ENCODE results near the gene SHQ1. TPM values are rescaled to one million over a fixed set of nuclear protein-coding genes. Genes with fewer than 3 reads are reported as not detected.
A peak's percentile ranks its signal among the peaks of the same experiment; 100 is the strongest.

SHQ1 gene
- total and polyA plus RNA-seq, 7 donors = 6.2 to 20.6 (median 15.9) TPM

- intact Hi-C loops (cut with DNase I) = no loop called here
- no peak for TF ChIP-seq CTCF (IDR thresholded peaks at IDR 0.05)
- no peak for ATAC-seq
- no peak overlapping the region for H3K27ac ChIP-seq
- no peaks in the 10 kb centered on the region for H3K36me3 ChIP-seq (ENCODE audit: insufficient read depth in 1 of 2, low read depth in 1 of 2)
- H3K9me3 ChIP-seq = no peaks in the 10 kb centered on the region
- no peaks in the 10 kb centered on the region for H3K27me3 ChIP-seq (ENCODE audit: insufficient read depth in 3 of 3, low read length in 2 of 3)
- no peak for DNase-seq
- no peaks in the 10 kb centered on the region for H3K4me1 ChIP-seq
- H3K4me3 ChIP-seq = no peak overlapping the region
These were observed 47.4 kb downstream of the SHQ1 start for GRCh38 chr3:72800869-72801268.

- no peak overlapping the region for H3K27ac ChIP-seq
- WGBS, 3 donors = 84 to 92% (median 84%) methylated on average over 3 of the region's 3 CpGs
- intact Hi-C loops (cut with DNase I) = no loop called here
- no peak overlapping the region for H3K4me3 ChIP-seq
- ATAC-seq = no peak
- TF ChIP-seq CTCF (IDR thresholded peaks at IDR 0.05) = no peak
- no peaks in the 10 kb centered on the region for H3K36me3 ChIP-seq (ENCODE audit: insufficient read depth in 1 of 2, low read depth in 1 of 2)
- DNase-seq = no peak
- no peaks in the 10 kb centered on the region for H3K9me3 ChIP-seq
- no peaks in the 10 kb centered on the region for H3K4me1 ChIP-seq
- H3K27me3 ChIP-seq (ENCODE audit: insufficient read depth in 3 of 3, low read length in 2 of 3) = no peaks in the 10 kb centered on the region
These were observed 49.6 kb downstream of the SHQ1 start for GRCh38 chr3:72798552-72799195.

- no peaks in the 10 kb centered on the region for H3K4me1 ChIP-seq
- no peaks in the 10 kb centered on the region for H3K9me3 ChIP-seq
- no peaks in the 10 kb centered on the region for H3K27me3 ChIP-seq (ENCODE audit: insufficient read depth in 3 of 3, low read length in 2 of 3)
- no peak overlapping the region for H3K27ac ChIP-seq
- ATAC-seq = peak in 1 of 4 donors; percentile 32
- TF ChIP-seq CTCF (IDR thresholded peaks at IDR 0.05) = no peak
- peaks cover 0 to 2% of the 10 kb centered on the region in 2 donors for H3K36me3 ChIP-seq (ENCODE audit: insufficient read depth in 1 of 2, low read depth in 1 of 2)
- 47 to 51% (median 48%) methylated on average over 12 of the region's 12 CpGs for WGBS, 3 donors
- DNase-seq = peak in 1 of 2 donors; percentile 48
- intact Hi-C loops (cut with DNase I) = no loop called here
- no peak overlapping the region for H3K4me3 ChIP-seq
These were observed 50.3 kb downstream of the SHQ1 start for GRCh38 chr3:72797773-72798543.

- Histone ChIP-seq H3K27me3 (ENCODE audit: insufficient read depth in 3 of 3, low read length in 2 of 3) (no peaks in the 10 kb centered on the region), H3K27ac (no peak overlapping the region), H3K4me1 (no peaks in the 10 kb centered on the region), H3K36me3 (ENCODE audit: insufficient read depth in 1 of 2, low read depth in 1 of 2) (peaks cover 0 to 15% of the 10 kb centered on the region in 2 donors), H3K9me3 (no peaks in the 10 kb centered on the region), H3K4me3 (no peak overlapping the region)
- no peak for DNase-seq
- no peak for ATAC-seq
- WGBS, 3 donors = 96 to 98% (median 97%) methylated on average over 3 of the region's 3 CpGs
- no peak for TF ChIP-seq CTCF (IDR thresholded peaks at IDR 0.05)
- intact Hi-C loops (cut with DNase I) = no loop called here
These were observed 54.2 kb downstream of the SHQ1 start for GRCh38 chr3:72794079-72794478.

Measured in psoas muscle (tissue), 8 donors.